K562 (cell line): ENCODE results near the gene RAPGEFL1. TPM values are rescaled to one million over a fixed set of nuclear protein-coding genes. Genes with fewer than 3 reads are reported as not detected.

Source experiments
- BCLAF1 ChIP-seq, 2 experiments: fragments of 450-650 bp in 1 of 2; IDR thresholded peaks; 2 replicates each; pipeline ENCODE4 v1.6.1; 2011 to 2017; ENCODE audit warnings: low read depth in 2 of 2, antibody characterized with exemption in 1 of 2, borderline replicate concordance in 1 of 2, low read length in 1 of 2, mild to moderate bottlenecking in 1 of 2, mixed read lengths in 1 of 2; ENCODE audit not compliant: control insufficient read depth in 1 of 2
- CAMTA2 ChIP-seq: fragments of 250-450 bp; sonication (Bioruptor Pico); conservative IDR thresholded peaks from 2 replicates; pipeline ENCODE4 v1.5.1; 2022
- CHD7 ChIP-seq: fragments of 200-600 bp; sonication (generic); IDR thresholded peaks from one replicate; pipeline ENCODE4 v1.6.1; 2012; ENCODE audit warnings: mild to moderate bottlenecking, low read depth, low read length, inconsistent platforms
- MIER1 ChIP-seq: fragments of 450-650 bp; IDR thresholded peaks from 2 replicates; pipeline ENCODE4 v1.6.1; 2016; ENCODE audit warnings: antibody characterized with exemption, mild to moderate bottlenecking, low read depth
- MTA2 ChIP-seq: fragments of 450-650 bp; IDR thresholded peaks from 2 replicates; pipeline ENCODE4 v1.6.1; 2016; ENCODE audit warnings: low read depth
- RBM25 ChIP-seq: fragments of 200-400 bp; formaldehyde crosslinking; IDR thresholded peaks from 2 replicates; pipeline ENCODE4 v1.6.1; 2018; ENCODE audit warnings: low read length, low read depth, moderate library complexity; ENCODE audit not compliant: severe bottlenecking
- SRSF7 ChIP-seq: fragments of 200-400 bp; formaldehyde crosslinking; optimal IDR thresholded peaks from 2 replicates; pipeline ENCODE3; 2017; ENCODE audit warnings: mild to moderate bottlenecking, low read depth, low read length
- ZBTB7A ChIP-seq: IDR thresholded peaks from 2 replicates; pipeline ENCODE4 v1.6.1; 2011; ENCODE audit warnings: low read depth, mild to moderate bottlenecking, low read length, moderate library complexity, borderline replicate concordance; ENCODE audit not compliant: control insufficient read depth
- ZNF57 ChIP-seq: fragments of 450-650 bp; formaldehyde crosslinking; IDR thresholded peaks from 2 replicates; pipeline ENCODE4 v1.4.0; 2020; ENCODE audit warnings: mild to moderate bottlenecking, moderate library complexity
- polyA plus RNA-seq, 8 experiments: library from polyadenylated mRNA; depleted of rRNA in 4 of 8; stranded (reverse) in 5 of 8; unstranded in 3 of 8; fragments of >200 nt; fragmentation: Nextera tagmentation in 2 of 8; fragmentation: Illumina TruSeq in 1 of 8; extraction: Ambion mirVana in 2 of 8; extraction: Trizol in 1 of 8; gene quantifications; 2 replicates each; pipeline versions ENCODE4 v1.2.1 to v1.2.3, GENCODE V29; 2011 to 2014; ENCODE audit warnings: inconsistent platforms in 1 of 8, missing spikeins in 1 of 8
- total RNA-seq, 7 experiments: library from RNA; depleted of rRNA in 6 of 7; stranded (reverse); fragments of >200 nt in 6 of 7; fragmentation: Illumina TruSeq in 2 of 7; extraction: Trizol in 2 of 7; gene quantifications; 2 replicates each; pipeline versions ENCODE4 v1.2.1 to v1.2.3, GENCODE V29; 2011 to 2021; ENCODE audit warnings: low replicate concordance in 1 of 7

RAPGEFL1 gene
- total and polyA plus RNA-seq, 9 of the 15 experiments (the other 6 are each of a cell fraction or from before 2014, with no cell fraction given), result 0.18 to 4.1 (median 2.1) TPM

GRCh38 chr17:40209404-40210093, 32.3 kb downstream of the RAPGEFL1 start (continued):
- no peak for TF ChIP-seq CHD7
- TF ChIP-seq RBM25, result no peak
- TF ChIP-seq MTA2, result no peak
- TF ChIP-seq SRSF7, result no peak
- no peak for TF ChIP-seq ZNF57
- TF ChIP-seq BCLAF1 (IDR thresholded peaks at IDR 0.05; ENCODE audit: borderline replicate concordance in 1 of 2, control insufficient read depth in 1 of 2, low read depth in 2 of 2, low read length in 1 of 2), result no peak
- TF ChIP-seq MIER1, result no peak
- no peak for TF ChIP-seq CAMTA2
- TF ChIP-seq ZBTB7A, result no peak
